Activated CD8-positive, alpha-beta memory T cell treated with anti-CD3 and anti-CD28 coated beads, Interleukin-2, amount 50 U/mL, for 24 hours (primary cell): ENCODE data around the gene SPAG5.
A peak's percentile ranks its signal among the peaks of the same experiment; 100 is the strongest.
"Not testable (repeated sequence)": the region's sequence is repeated elsewhere in the genome, so short reads cannot be mapped to it uniquely, and the experiment has no call there.

Experiments
- DNase-seq: peaks from one replicate; pipeline ENCODE4 v3.0.0-alpha.2; 2020; ENCODE audit errors: extremely low read depth

Gene SPAG5

GRCh38 chr17:28604031-28604430, 5.2 kb upstream of the SPAG5 start:
- DNase-seq, result not testable (repeated sequence)

GRCh38 chr17:28599311-28600184, 723 bp upstream of the SPAG5 start:
- no peak for DNase-seq

- no peak for DNase-seq
These were observed 436 bp downstream of the SPAG5 start for GRCh38 chr17:28598389-28598788.

GRCh38 chr17:28597606-28598383, 1.0 kb downstream of the SPAG5 start:
- DNase-seq, result no peak

GRCh38 chr17:28592260-28592659, 6.6 kb downstream of the SPAG5 start:
- DNase-seq, result no peak

- no peak for DNase-seq
These were observed 13.0 kb downstream of the SPAG5 start for GRCh38 chr17:28585851-28586250.

- DNase-seq, result no peak
These were observed 14.4 kb downstream of the SPAG5 start for GRCh38 chr17:28584434-28584833.

- DNase-seq, result no peak
These were observed 16.3 kb downstream of the SPAG5 start for GRCh38 chr17:28582513-28582912.

GRCh38 chr17:28580959-28581358, 17.9 kb downstream of the SPAG5 start:
- no peak for DNase-seq

- no peak for DNase-seq
These were observed 19.3 kb downstream of the SPAG5 start for GRCh38 chr17:28579526-28579925.

GRCh38 chr17:28578246-28579195, 20.3 kb downstream of the SPAG5 start:
- no peak for DNase-seq

GRCh38 chr17:28577466-28577824, 21.4 kb downstream of the SPAG5 start:
- DNase-seq, result no peak

- peak; percentile 85 for DNase-seq
These were observed 21.9 kb downstream of the SPAG5 start, which contains the start of gene ALDOC for GRCh38 chr17:28576758-28577465. TSS of gene ALDOC (minus strand) at chr17:28576895. CDS start at chr17:28575532, 1,363 bp downstream.

- not testable (repeated sequence) for DNase-seq
These were observed 22.8 kb downstream of the SPAG5 start for GRCh38 chr17:28576016-28576415.

GRCh38 chr17:28575126-28575795, 23.6 kb downstream of the SPAG5 start:
- no peak for DNase-seq

GRCh38 chr17:28574526-28574925, 24.3 kb downstream of the SPAG5 start:
- no peak for DNase-seq

GRCh38 chr17:28573966-28574480, 24.8 kb downstream of the SPAG5 start:
- no peak for DNase-seq

GRCh38 chr17:28573521-28573920, 25.3 kb downstream of the SPAG5 start:
- DNase-seq, result no peak

GRCh38 chr17:28573040-28573380, 25.8 kb downstream of the SPAG5 start:
- DNase-seq, result no peak

GRCh38 chr17:28572259-28573039, 26.4 kb downstream of the SPAG5 start:
- no peak for DNase-seq
